Liver (tissue), 9 donors: Measurements from ENCODE around the gene R3HDML. TPM values are rescaled to one million over a fixed set of nuclear protein-coding genes. Genes with fewer than 3 reads are reported as not detected.

Source experiments
- DNase-seq: peaks from one replicate; pipeline ENCODE4 v3.0.0-alpha.2; 2017; ENCODE audit warnings: low spot score
- H3K27ac ChIP-seq, 2 donors: one replicate each; pipeline ENCODE4 v1.7.0; 2013; ENCODE audit warnings: inconsistent platforms in 2 of 2, low read length in 2 of 2, control low read depth in 1 of 2, low read depth in 1 of 2, mild to moderate bottlenecking in 1 of 2
- H3K27me3 ChIP-seq, 4 donors: one replicate each; pipeline versions ENCODE4 v1.6.1 to v1.7.0; 2013; ENCODE audit warnings: low read length in 3 of 4, inconsistent platforms in 1 of 4, mild to moderate bottlenecking in 1 of 4, moderate library complexity in 1 of 4; ENCODE audit not compliant: control insufficient read depth in 4 of 4, insufficient read depth in 4 of 4
- H3K36me3 ChIP-seq, 4 donors: one replicate each; pipeline versions ENCODE4 v1.6.1 to v1.7.0; 2013; ENCODE audit warnings: low read length in 3 of 4, mild to moderate bottlenecking in 3 of 4, low read depth in 1 of 4, moderate library complexity in 1 of 4; ENCODE audit not compliant: control insufficient read depth in 4 of 4, insufficient read depth in 3 of 4
- H3K4me1 ChIP-seq, 4 donors: one replicate each; pipeline versions ENCODE4 v1.6.1 to v1.7.0; 2013; ENCODE audit warnings: low read length in 3 of 4, mild to moderate bottlenecking in 3 of 4, moderate library complexity in 1 of 4; ENCODE audit not compliant: control insufficient read depth in 4 of 4, insufficient read depth in 4 of 4
- H3K4me3 ChIP-seq, 3 donors: one replicate each; pipeline versions ENCODE4 v1.6.1 to v1.7.0; 2013; ENCODE audit warnings: low read length in 3 of 3, control low read depth in 1 of 3, low read depth in 1 of 3, mild to moderate bottlenecking in 1 of 3
- H3K9ac ChIP-seq, 2 donors: one replicate each; pipeline ENCODE4 v1.7.0; 2013; ENCODE audit warnings: low read length in 2 of 2, mild to moderate bottlenecking in 2 of 2, moderate library complexity in 2 of 2, control low read depth in 1 of 2, low read depth in 1 of 2
- H3K9me3 ChIP-seq, 4 donors: one replicate each; pipeline versions ENCODE4 v1.6.1 to v1.7.0; 2013; ENCODE audit warnings: low read length in 3 of 4; ENCODE audit not compliant: control insufficient read depth in 4 of 4
- ATF3 ChIP-seq: IDR thresholded peaks from 2 replicates; pipeline ENCODE4 v1.6.1; 2016; ENCODE audit warnings: antibody characterized with exemption
- CTCF ChIP-seq: fragments of 150-350 bp; IDR thresholded peaks from 2 replicates; pipeline ENCODE4 v1.5.1; 2017; ENCODE audit warnings: improper control_type of control experiment, low read depth, low read length; ENCODE audit not compliant: missing input control
- EGR1 ChIP-seq, 2 donors: IDR thresholded peaks; 2 replicates each; pipeline ENCODE4 v1.6.1; 2016 to 2018; ENCODE audit warnings: antibody characterized with exemption in 2 of 2, low read depth in 2 of 2
- FOXA1 ChIP-seq: IDR thresholded peaks from 2 replicates; pipeline ENCODE4 v1.6.1; 2016; ENCODE audit warnings: antibody characterized with exemption
- FOXA2 ChIP-seq: IDR thresholded peaks from 2 replicates; pipeline ENCODE4 v1.6.1; 2016; ENCODE audit warnings: antibody characterized with exemption
- GABPA ChIP-seq, 2 donors: IDR thresholded peaks in 1 of 2; conservative IDR thresholded peaks in 1 of 2; 2 replicates each; pipeline ENCODE4 v1.6.1; 2016; ENCODE audit warnings: antibody characterized with exemption in 2 of 2, mild to moderate bottlenecking in 1 of 2, moderate library complexity in 1 of 2
- HNF4A ChIP-seq, 2 donors: conservative IDR thresholded peaks; 2 replicates each; pipeline ENCODE4 v1.6.1; 2016; ENCODE audit warnings: antibody characterized with exemption in 2 of 2, mild to moderate bottlenecking in 2 of 2
- HNF4G ChIP-seq: IDR thresholded peaks from 2 replicates; pipeline ENCODE4 v1.6.1; 2016; ENCODE audit warnings: antibody characterized with exemption
- JUND ChIP-seq, 2 donors: IDR thresholded peaks; 2 replicates each; pipeline ENCODE4 v1.6.1; 2016; ENCODE audit warnings: antibody characterized with exemption in 2 of 2
- MAX ChIP-seq: IDR thresholded peaks from 2 replicates; pipeline ENCODE4 v1.6.1; 2016; ENCODE audit warnings: antibody characterized with exemption
- NR2F2 ChIP-seq: IDR thresholded peaks from 2 replicates; pipeline ENCODE4 v1.6.1; 2016; ENCODE audit warnings: antibody characterized with exemption
- RAD21 ChIP-seq, 2 donors: IDR thresholded peaks; 2 replicates each; pipeline ENCODE4 v1.6.1; 2016; ENCODE audit warnings: antibody characterized with exemption in 2 of 2, mild to moderate bottlenecking in 2 of 2
- REST ChIP-seq: IDR thresholded peaks from 2 replicates; pipeline ENCODE4 v1.6.1; 2016; ENCODE audit warnings: antibody characterized with exemption, mild to moderate bottlenecking
- RXRA ChIP-seq, 2 donors: IDR thresholded peaks; 2 replicates each; pipeline ENCODE4 v1.6.1; 2017 to 2018; ENCODE audit warnings: antibody characterized with exemption in 2 of 2, mild to moderate bottlenecking in 1 of 2
- SP1 ChIP-seq: IDR thresholded peaks from 2 replicates; pipeline ENCODE4 v1.6.1; 2018; ENCODE audit warnings: antibody characterized with exemption, mild to moderate bottlenecking
- TAF1 ChIP-seq: conservative IDR thresholded peaks from 2 replicates; pipeline ENCODE4 v1.6.1; 2016; ENCODE audit warnings: antibody characterized with exemption, mild to moderate bottlenecking
- YY1 ChIP-seq: IDR thresholded peaks from 2 replicates; pipeline ENCODE4 v1.6.1; 2016; ENCODE audit warnings: antibody characterized with exemption, mild to moderate bottlenecking
- ZBTB33 ChIP-seq: IDR thresholded peaks from 2 replicates; pipeline ENCODE4 v1.6.1; 2016; ENCODE audit warnings: antibody characterized with exemption
- WGBS: extraction: QIAGEN DNeasy Blood & Tissue Kit; methylation state at CpG from one replicate; pipeline ENCODE4 v1.1.7; 2013; 5-methylcytosine and 5-hydroxymethylcytosine counted together
- polyA plus RNA-seq, 2 donors: library from polyadenylated mRNA; stranded (reverse) in 1 of 2; unstranded in 1 of 2; fragments of 200-250 nt in 1 of 2; fragments of >200 nt in 1 of 2; fragmentation: Nextera tagmentation in 1 of 2; extraction: Ambion mirVana in 1 of 2; gene quantifications; one replicate each; pipeline versions ENCODE4 v1.2.1 to v1.2.3, GENCODE V29; 2013 to 2015
- total RNA-seq, 2 donors: library from RNA; depleted of rRNA; stranded (reverse); fragments of >200 nt; gene quantifications; one replicate each; pipeline ENCODE4 v1.2.3, GENCODE V29; 2014
- donor health status: healthy.
- donor health status: healthy.
- donor health status: healthy.
- donor health status: healthy.
- donor health status: healthy.

R3HDML gene
- total and polyA plus RNA-seq, 4 donors = not detected

DNA sequence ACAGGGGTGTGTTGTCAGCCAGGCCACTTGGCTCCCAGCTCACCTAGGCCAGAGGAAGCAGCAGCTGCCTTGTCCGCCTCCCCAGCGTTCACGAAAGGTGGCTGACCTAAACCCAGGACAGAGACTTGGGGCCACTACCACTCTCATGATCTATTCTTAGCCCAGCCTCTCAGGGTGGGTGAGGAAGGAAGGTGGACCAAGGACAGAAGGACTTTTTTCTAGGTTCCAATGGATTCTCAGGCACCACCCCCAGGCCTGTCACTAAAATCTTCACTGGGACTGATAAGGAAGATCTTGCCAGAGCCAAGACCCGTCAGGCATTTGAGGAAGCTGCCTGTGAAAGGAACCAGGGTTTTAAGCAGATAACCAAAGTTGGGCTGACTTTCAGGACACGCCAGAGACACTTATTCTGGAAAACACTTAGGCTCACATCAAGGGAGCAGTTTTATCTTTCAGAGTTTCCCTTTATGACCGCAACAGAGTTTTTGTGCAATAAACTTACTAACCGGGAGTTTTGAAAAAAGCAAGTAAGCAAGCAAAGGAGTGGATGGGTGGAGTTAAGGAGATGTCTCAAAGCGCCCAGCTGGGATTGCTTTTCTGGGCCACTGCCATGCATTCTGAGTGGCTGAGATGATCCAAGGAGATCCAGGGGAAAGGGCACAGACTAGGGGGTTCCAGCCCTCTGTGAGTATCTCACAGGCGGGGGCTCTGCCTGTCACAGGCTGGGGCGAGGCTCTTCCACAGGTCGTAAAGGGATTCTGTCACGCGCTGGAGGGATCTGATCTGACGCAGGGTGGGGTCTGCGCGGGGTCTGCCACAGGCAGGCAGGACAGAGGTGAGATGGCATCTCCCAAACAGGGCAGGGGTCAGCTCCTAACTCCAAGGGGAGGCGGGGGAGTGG, 26.8 kb upstream of the R3HDML start:
- no peaks in the 10 kb centered on the region for H3K27me3 ChIP-seq
- peaks cover 0 to 4% (median 3%) of the 10 kb centered on the region in 4 donors for H3K36me3 ChIP-seq
- peak overlapping the region; percentile 76 to 77 for H3K9ac ChIP-seq
- peak overlapping the region in 1 of 2 donors; percentile 72 for H3K27ac ChIP-seq
- peak overlapping the region; percentile 75 to 100 (median 93) for H3K4me3 ChIP-seq
- 18% methylated on average over 17 of the region's 17 CpGs for WGBS
- H3K9me3 ChIP-seq = no peaks in the 10 kb centered on the region
- no peak for DNase-seq
- H3K4me1 ChIP-seq = peaks cover 3 to 22% (median 15%) of the 10 kb centered on the region in 4 donors
- TF ChIP-seq RAD21 (IDR thresholded peaks at IDR 0.05) (no peak), FOXA2 (no peak), HNF4G (no peak), JUND (IDR thresholded peaks at IDR 0.05) (no peak), EGR1 (IDR thresholded peaks at IDR 0.05; ENCODE audit: low read depth in 2 of 2) (no peak), REST (no peak), CTCF (no peak), YY1 (no peak), ZBTB33 (no peak), TAF1 (no peak), NR2F2 (no peak), ATF3 (no peak), GABPA (IDR thresholded peaks at IDR 0.05 in 1 of 2, conservative IDR thresholded peaks at IDR 0.05 in 1 of 2) (no peak), MAX (no peak), SP1 (no peak), FOXA1 (no peak), RXRA (IDR thresholded peaks at IDR 0.05) (no peak), HNF4A (conservative IDR thresholded peaks at IDR 0.05) (no peak)
